22Rv1 (cell line): ENCODE results near the gene HECW1.

Source experiments
- CTCF ChIP-seq: fragments of 450-650 bp; IDR thresholded peaks from 2 replicates; pipeline ENCODE4 v1.5.1; 2017; ENCODE audit warnings: mild to moderate bottlenecking
- ZFX ChIP-seq: fragments of 450-650 bp; IDR thresholded peaks from 2 replicates; pipeline ENCODE4 v1.6.1; 2017; ENCODE audit warnings: antibody characterized with exemption, borderline replicate concordance

GRCh38 chr7:43398831-43399230 is 286.4 kb downstream of the HECW1 start:
- no peak for TF ChIP-seq CTCF
- no peak for TF ChIP-seq ZFX
